Esophagus muscularis mucosa (tissue), 4 donors: Measurements from ENCODE around the gene SLC5A3.

Experiments
- CTCF ChIP-seq, 3 experiments: fragments of 200-600 bp in 2 of 3; fragments of 450-650 bp in 1 of 3; sonication (generic) in 2 of 3; IDR thresholded peaks; one replicate each; pipeline ENCODE4 v1.5.1; 2017 to 2019; ENCODE audit warnings: antibody characterized with exemption in 3 of 3, mild to moderate bottlenecking in 2 of 3, moderate library complexity in 1 of 3
- EP300 ChIP-seq: sonication (generic); formaldehyde crosslinking; IDR thresholded peaks from one replicate; pipeline ENCODE4 v1.6.1; 2017; ENCODE audit warnings: antibody characterized with exemption
- POLR2A ChIP-seq: fragments of 450-650 bp; IDR thresholded peaks from one replicate; pipeline ENCODE4 v1.6.1; 2017; ENCODE audit warnings: antibody characterized with exemption, moderate library complexity, mild to moderate bottlenecking, low read depth
- POLR2AphosphoS5 ChIP-seq, 2 donors: sonication (generic); formaldehyde crosslinking; IDR thresholded peaks; one replicate each; pipeline ENCODE4 v1.6.1; 2017; ENCODE audit warnings: antibody characterized with exemption in 2 of 2

- TF ChIP-seq CTCF (IDR thresholded peaks at IDR 0.05) (no peak), POLR2A (no peak), POLR2AphosphoS5 (IDR thresholded peaks at IDR 0.05) (no peak), EP300 (no peak)
These were observed 21.2 kb upstream of the SLC5A3 start for GRCh38 chr21:34052171-34052570.
